Skeletal muscle tissue (tissue), 4 donors: ENCODE results near the gene ARHGAP26. TPM values are rescaled to one million over a fixed set of nuclear protein-coding genes. Genes with fewer than 3 reads are reported as not detected.
"Not testable (repeated sequence)": the region's sequence is repeated elsewhere in the genome, so short reads cannot be mapped to it uniquely, and the experiment has no call there.

Experiments
- H3K27ac ChIP-seq: one replicate; pipeline ENCODE4 v1.7.0; 2013; ENCODE audit warnings: mild to moderate bottlenecking, low read depth, low read length, inconsistent platforms
- H3K27me3 ChIP-seq, 3 donors: one replicate each; pipeline ENCODE4 v1.7.0; 2013; ENCODE audit warnings: low read length in 3 of 3; ENCODE audit not compliant: control insufficient read depth in 3 of 3, insufficient read depth in 3 of 3
- H3K36me3 ChIP-seq, 3 donors: one replicate each; pipeline ENCODE4 v1.7.0; 2013; ENCODE audit warnings: low read length in 3 of 3; ENCODE audit not compliant: control insufficient read depth in 3 of 3, insufficient read depth in 3 of 3
- H3K4me1 ChIP-seq, 3 donors: one replicate each; pipeline ENCODE4 v1.7.0; 2013; ENCODE audit warnings: low read length in 3 of 3, mild to moderate bottlenecking in 3 of 3; ENCODE audit not compliant: control insufficient read depth in 3 of 3, insufficient read depth in 3 of 3
- H3K4me3 ChIP-seq, 3 donors: one replicate each; pipeline ENCODE4 v1.7.0; 2013; ENCODE audit warnings: low read length in 3 of 3
- H3K9ac ChIP-seq, 3 donors: one replicate each; pipeline ENCODE4 v1.7.0; 2013; ENCODE audit warnings: low read length in 3 of 3, mild to moderate bottlenecking in 3 of 3, moderate library complexity in 2 of 3, low read depth in 1 of 3
- H3K9me3 ChIP-seq, 3 donors: one replicate each; pipeline ENCODE4 v1.7.0; 2013; ENCODE audit warnings: low read length in 3 of 3; ENCODE audit not compliant: control insufficient read depth in 3 of 3
- total RNA-seq: library from RNA; depleted of rRNA; stranded (reverse); fragments of >200 nt; gene quantifications from one replicate; pipeline ENCODE4 v1.2.3, GENCODE V29; 2014
- donor health status: Osteomylitis.

The ARHGAP26 gene
- total RNA-seq, 1 donor from 2014 or later: 28.7 TPM

- H3K36me3 ChIP-seq: peaks cover 2 to 9% (median 2%) of the 10 kb centered on the region in 3 donors
Measured at GRCh38 chr5:142915813-142916424, 145.7 kb downstream of the ARHGAP26 start.

GRCh38 chr5:142918959-142919635, 148.9 kb downstream of the ARHGAP26 start:
- H3K9me3 ChIP-seq: no peaks in the 10 kb centered on the region
- no peak overlapping the region for H3K4me3 ChIP-seq
- H3K36me3 ChIP-seq: peaks cover 0 to under 1% (median 0%) of the 10 kb centered on the region in 3 donors
- H3K27me3 ChIP-seq: no peaks in the 10 kb centered on the region
- H3K27ac ChIP-seq: no peak overlapping the region
- H3K9ac ChIP-seq: no peak overlapping the region
- peaks cover 3 to 5% (median 3%) of the 10 kb centered on the region in 3 donors for H3K4me1 ChIP-seq

More at GRCh38 chr5:142915813-142916424, 145.7 kb downstream of the ARHGAP26 start:
- no peak overlapping the region for H3K4me3 ChIP-seq
- no peaks in the 10 kb centered on the region for H3K4me1 ChIP-seq
- no peaks in the 10 kb centered on the region for H3K27me3 ChIP-seq
- H3K27ac ChIP-seq: no peak overlapping the region
- no peaks in the 10 kb centered on the region for H3K9me3 ChIP-seq
- H3K9ac ChIP-seq: no peak overlapping the region

DNA sequence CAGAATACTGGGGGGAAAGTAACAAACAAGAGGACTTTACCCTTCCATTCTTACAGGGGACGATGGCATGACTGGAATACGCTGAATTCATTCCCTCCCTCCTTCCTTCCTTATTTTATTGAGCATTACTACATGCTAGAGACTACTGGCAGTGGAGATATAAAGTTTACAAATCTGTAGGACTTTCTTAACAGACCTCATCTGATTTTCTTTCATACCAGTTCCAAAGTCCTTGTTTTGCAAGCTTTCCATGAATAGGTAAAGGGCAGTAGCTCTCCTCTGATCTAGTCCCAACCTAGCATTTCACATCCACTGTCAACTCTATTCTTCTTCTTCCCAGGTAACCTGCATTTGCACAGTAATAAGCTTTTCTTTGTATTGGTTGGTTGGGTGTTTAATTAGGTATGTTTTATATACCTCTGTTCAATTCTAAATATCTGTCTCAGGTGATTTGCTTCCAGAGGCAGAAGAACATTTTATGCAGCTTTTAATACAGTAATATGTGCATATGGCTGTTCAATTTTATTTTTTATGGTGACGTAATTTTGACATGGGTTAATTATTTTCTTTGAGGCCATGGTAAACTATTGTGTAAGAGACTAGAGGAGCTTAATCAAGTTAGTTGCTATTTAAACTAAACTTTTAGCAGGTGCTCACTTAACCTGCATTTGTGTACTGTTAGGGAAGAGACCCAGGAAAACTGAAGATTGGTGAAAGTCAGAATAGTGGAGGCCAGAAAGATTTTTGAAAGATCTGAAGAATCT, 150.9 kb downstream of the ARHGAP26 start:
- Histone ChIP-seq H3K27ac (no peak overlapping the region), H3K4me3 (no peak overlapping the region), H3K27me3 (no peaks in the 10 kb centered on the region), H3K9ac (no peak overlapping the region), H3K9me3 (no peaks in the 10 kb centered on the region), H3K36me3 (no peaks in the 10 kb centered on the region), H3K4me1 (peaks cover 8 to 10% (median 9%) of the 10 kb centered on the region in 3 donors)

GRCh38 chr5:142922223-142922952, 152.2 kb downstream of the ARHGAP26 start:
- Histone ChIP-seq H3K9me3 (no peaks in the 10 kb centered on the region), H3K4me3 (no peak overlapping the region), H3K27me3 (no peaks in the 10 kb centered on the region), H3K9ac (no peak overlapping the region), H3K4me1 (peaks cover 12 to 15% (median 14%) of the 10 kb centered on the region in 3 donors), H3K36me3 (no peaks in the 10 kb centered on the region), H3K27ac (no peak overlapping the region)

DNA sequence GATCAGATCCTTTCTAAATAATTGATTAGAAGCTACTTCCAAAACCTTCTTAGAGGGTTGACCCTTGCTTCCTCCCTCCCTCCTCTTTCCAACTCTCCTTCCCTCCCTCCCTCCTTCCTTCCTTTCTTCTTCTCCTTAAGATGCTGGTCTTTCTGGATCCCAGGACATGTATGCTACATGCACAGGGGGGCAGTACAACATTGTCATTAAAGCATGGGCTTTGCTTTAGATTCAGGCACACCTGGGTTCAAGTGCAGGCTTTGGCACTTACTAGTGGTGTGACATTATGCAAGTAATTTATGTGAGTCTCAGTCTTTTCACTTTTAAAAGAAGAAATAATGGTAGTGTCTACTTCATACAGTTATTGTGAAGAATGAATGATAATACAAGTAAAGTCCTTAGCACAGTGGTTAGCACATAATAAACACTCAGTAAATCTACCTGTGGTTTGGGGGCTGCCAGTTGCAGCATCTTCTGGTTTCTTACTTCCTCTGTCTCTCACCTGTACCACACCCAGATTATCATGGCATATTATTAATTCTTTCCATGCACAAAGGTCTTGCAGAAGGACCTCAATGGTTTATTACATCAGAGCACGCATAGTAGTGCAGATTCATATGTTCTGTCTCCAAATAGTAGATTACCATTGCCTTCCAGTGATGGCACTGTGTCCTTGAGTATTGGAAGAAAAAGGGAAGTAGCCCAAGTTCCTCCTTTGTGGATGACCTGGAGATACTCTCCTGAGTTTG, 154.1 kb downstream of the ARHGAP26 start:
- Histone ChIP-seq H3K27me3 (no peaks in the 10 kb centered on the region), H3K27ac (no peak overlapping the region), H3K36me3 (no peaks in the 10 kb centered on the region), H3K9me3 (no peaks in the 10 kb centered on the region), H3K4me1 (peaks cover 12 to 15% (median 14%) of the 10 kb centered on the region in 3 donors), H3K4me3 (no peak overlapping the region), H3K9ac (no peak overlapping the region)

GRCh38 chr5:142925795-142926194, 155.6 kb downstream of the ARHGAP26 start:
- Histone ChIP-seq H3K9me3 (no peaks in the 10 kb centered on the region), H3K27ac (peak overlapping the region; percentile 68), H3K4me1 (peaks cover 18 to 26% (median 24%) of the 10 kb centered on the region in 3 donors), H3K4me3 (no peak overlapping the region), H3K27me3 (no peaks in the 10 kb centered on the region), H3K36me3 (no peaks in the 10 kb centered on the region), H3K9ac (no peak overlapping the region)

GRCh38 chr5:142926549-142926948, 156.4 kb downstream of the ARHGAP26 start:
- no peak overlapping the region for H3K9ac ChIP-seq

DNA sequence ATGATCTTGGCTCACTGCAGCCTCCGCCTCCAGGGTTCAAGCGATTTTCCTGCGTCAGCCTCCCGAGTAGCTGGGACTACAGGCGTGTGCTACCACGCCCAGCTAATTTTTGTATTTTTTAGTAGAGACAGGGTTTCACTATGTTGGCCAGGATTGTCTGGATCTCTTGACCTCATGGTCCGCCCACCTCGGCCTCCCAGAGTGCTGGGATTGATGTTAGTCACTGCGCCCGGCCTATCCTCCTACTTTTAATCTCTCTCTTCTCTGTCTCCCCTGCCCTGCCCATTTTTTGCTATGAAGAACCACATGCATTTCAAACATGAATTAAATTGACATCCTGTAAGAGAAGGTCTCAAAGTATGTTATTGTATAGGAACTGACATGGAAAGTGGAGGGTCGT, 158.8 kb downstream of the ARHGAP26 start:
- H3K36me3 ChIP-seq, H3K9me3 ChIP-seq, H3K9ac ChIP-seq, H3K27me3 ChIP-seq, H3K4me3 ChIP-seq: not testable (repeated sequence)
- peaks cover 17 to 25% (median 24%) of the 10 kb centered on the region in 3 donors for H3K4me1 ChIP-seq
- H3K27ac ChIP-seq: peak overlapping the region; percentile 66

More at GRCh38 chr5:142926549-142926948, 156.4 kb downstream of the ARHGAP26 start:
- no peak overlapping the region for H3K4me3 ChIP-seq
- H3K36me3 ChIP-seq: no peaks in the 10 kb centered on the region
- H3K9me3 ChIP-seq: no peaks in the 10 kb centered on the region
- no peaks in the 10 kb centered on the region for H3K27me3 ChIP-seq
- peaks cover 18 to 28% (median 24%) of the 10 kb centered on the region in 3 donors for H3K4me1 ChIP-seq
- H3K27ac ChIP-seq: peak overlapping the region; percentile 68

- H3K9ac ChIP-seq: no peak overlapping the region
- H3K27ac ChIP-seq: peak overlapping the region; percentile 66
- peaks cover 17 to 27% (median 24%) of the 10 kb centered on the region in 3 donors for H3K4me1 ChIP-seq
- H3K27me3 ChIP-seq: no peaks in the 10 kb centered on the region
- H3K4me3 ChIP-seq: no peak overlapping the region
- H3K36me3 ChIP-seq: no peaks in the 10 kb centered on the region
- no peaks in the 10 kb centered on the region for H3K9me3 ChIP-seq
Measured at GRCh38 chr5:142929587-142929986, 159.4 kb downstream of the ARHGAP26 start.
